H54 (cell line): Measurements from ENCODE around the gene SRGAP3.

Experiments
- DNase-seq: peaks from one replicate; pipeline ENCODE4 v3.0.0; 2011; ENCODE audit warnings: low spot score, mixed read lengths; ENCODE audit not compliant: insufficient read length
- FAIRE-seq: peaks from 3 replicates; lab custom pipeline; 2011; peaks lifted over from hg19 to GRCh38; lab: Jason Lieb, UNC
- POLR2A ChIP-seq: IDR thresholded peaks from 2 replicates; pipeline ENCODE4 v1.6.1; 2011; ENCODE audit warnings: low read depth, mild to moderate bottlenecking, low read length

The SRGAP3 gene

DNA sequence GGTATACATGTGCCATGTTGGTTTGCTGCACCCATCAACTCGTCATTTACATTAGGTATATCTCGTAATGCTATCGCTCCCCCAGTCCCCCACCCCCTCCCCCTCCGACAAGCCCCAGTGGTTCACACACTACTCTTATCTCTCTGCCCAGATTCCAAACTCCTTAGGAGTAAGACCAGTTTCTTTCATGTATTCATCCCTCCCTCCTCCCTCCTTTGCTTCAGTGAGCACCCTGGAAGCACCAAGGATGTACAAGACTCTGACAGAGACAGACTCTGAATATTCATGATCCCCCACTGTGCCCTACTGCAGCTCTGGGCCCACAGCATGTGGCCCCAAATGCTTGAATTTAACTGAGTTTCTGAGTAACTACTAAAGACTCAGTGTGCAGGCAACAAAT lies 172.4 kb downstream of the SRGAP3 start:
- FAIRE-seq (no peak), DNase-seq (no peak)
- TF ChIP-seq POLR2A = no peak

DNA sequence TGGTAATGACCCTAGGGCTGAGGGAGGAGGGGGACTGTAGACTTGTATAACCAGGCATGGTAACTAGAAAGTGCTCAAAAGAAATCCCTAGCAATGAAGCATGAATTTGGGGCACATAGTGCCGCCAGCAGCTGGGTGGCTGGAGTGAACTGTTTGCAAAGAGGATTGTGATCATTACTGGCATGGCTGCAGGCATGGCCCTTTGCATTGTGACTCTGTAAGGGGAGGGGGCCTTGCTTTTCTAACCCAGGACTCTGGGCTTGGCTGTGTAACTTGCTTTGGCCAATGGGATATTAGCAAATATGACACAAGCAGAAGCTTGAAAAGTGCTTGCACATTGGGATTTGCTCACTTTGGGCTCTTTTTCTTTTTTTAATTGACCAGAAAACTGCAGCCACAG lies 173.7 kb downstream of the SRGAP3 start:
- no peak for TF ChIP-seq POLR2A
- FAIRE-seq = no peak
- no peak for DNase-seq

- no peak for TF ChIP-seq POLR2A
- FAIRE-seq = no peak
- no peak for DNase-seq
Measured at GRCh38 chr3:9074079-9074478, 175.4 kb downstream of the SRGAP3 start.

GRCh38 chr3:9072667-9073009 lies 176.8 kb downstream of the SRGAP3 start:
- no peak for FAIRE-seq

GRCh38 chr3:9071936-9072666 lies 177.3 kb downstream of the SRGAP3 start:
- DNase-seq (no peak), FAIRE-seq (no peak)
- TF ChIP-seq POLR2A = no peak

More at GRCh38 chr3:9072667-9073009, 176.8 kb downstream of the SRGAP3 start:
- TF ChIP-seq POLR2A = no peak
- no peak for DNase-seq

DNA sequence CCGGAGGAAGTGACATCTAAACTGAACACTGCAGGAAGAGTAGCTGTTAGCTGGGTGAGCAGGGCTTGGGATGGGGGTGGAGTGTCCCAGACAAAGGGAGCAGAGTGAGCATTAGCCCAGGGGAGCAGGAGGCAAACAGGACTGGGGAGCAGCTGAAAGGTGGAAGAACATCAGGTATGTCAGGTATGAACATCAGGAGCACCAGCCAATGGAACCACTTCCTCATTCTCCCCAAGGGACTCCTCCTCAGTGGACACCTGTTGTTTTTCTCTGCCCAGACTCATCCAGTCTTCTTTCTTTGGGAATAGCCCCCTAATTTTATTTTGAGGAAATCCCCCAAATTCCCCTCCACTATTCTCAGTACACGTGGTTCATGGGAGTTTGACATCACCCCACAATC lies 178.5 kb downstream of the SRGAP3 start:
- no peak for TF ChIP-seq POLR2A
- DNase-seq = no peak
- FAIRE-seq = no peak

DNA sequence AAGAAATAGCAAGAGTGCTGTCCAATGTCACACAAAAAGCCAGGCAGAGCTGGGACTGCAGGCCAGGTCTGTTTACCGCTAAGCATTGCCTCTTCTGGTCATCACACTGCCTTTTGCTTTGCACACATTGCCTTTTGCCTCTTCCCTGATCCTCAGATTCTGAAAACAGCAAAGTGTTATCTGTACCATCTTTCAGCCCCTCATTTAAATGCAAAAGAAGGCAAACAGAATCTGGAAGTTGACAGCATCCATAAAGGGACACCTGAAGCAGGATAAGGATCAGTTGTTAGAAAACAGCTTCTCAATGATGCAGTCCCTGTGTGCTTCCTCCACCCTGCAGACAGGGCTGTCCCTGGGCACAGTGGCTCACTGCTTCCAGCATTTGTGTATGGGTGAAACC lies 179.5 kb downstream of the SRGAP3 start:
- no peak for TF ChIP-seq POLR2A
- FAIRE-seq = no peak

GRCh38 chr3:9068051-9068450 lies 181.4 kb downstream of the SRGAP3 start:
- FAIRE-seq = no peak
- DNase-seq = no peak
- TF ChIP-seq POLR2A = no peak

More for the DNA sequence above, 179.5 kb downstream of the SRGAP3 start:
- DNase-seq = no peak

DNA sequence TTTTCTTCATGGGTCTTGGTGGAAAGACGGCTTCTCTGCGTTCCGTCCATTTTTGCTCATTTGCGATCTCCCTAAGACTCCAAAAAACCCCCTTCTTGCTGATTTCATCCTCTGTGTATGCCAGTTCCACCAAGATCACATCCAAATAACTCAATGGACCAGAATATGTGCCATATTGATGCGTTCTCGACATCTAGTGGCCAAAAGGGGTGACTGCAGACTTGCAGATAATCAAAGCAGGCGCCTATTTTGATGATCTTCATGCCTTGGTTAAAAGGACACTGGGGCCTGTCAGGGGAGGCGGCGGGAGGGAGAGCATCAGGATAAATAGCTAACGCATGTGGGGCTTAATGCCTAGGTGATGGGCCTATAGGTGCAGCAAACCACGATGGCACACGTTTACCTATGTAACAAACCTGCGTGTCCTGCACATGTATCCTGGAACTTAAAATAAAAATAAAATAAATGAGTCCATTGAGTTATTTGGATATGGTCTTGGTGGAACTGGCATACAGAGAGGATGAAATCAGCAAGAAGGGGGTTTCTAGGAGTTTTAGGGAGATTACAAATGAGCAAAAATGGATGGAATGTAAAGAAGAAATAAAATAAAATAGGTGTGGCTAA lies 182.0 kb downstream of the SRGAP3 start:
- TF ChIP-seq POLR2A = no peak
- FAIRE-seq = peak; percentile 64
- peak; percentile 40 for DNase-seq

GRCh38 chr3:9066775-9067174 lies 182.7 kb downstream of the SRGAP3 start:
- DNase-seq (no peak), FAIRE-seq (no peak)

GRCh38 chr3:9066141-9066540 lies 183.3 kb downstream of the SRGAP3 start:
- FAIRE-seq = no peak
- DNase-seq = no peak
- no peak for TF ChIP-seq POLR2A

More at GRCh38 chr3:9066775-9067174, 182.7 kb downstream of the SRGAP3 start:
- TF ChIP-seq POLR2A = no peak

DNA sequence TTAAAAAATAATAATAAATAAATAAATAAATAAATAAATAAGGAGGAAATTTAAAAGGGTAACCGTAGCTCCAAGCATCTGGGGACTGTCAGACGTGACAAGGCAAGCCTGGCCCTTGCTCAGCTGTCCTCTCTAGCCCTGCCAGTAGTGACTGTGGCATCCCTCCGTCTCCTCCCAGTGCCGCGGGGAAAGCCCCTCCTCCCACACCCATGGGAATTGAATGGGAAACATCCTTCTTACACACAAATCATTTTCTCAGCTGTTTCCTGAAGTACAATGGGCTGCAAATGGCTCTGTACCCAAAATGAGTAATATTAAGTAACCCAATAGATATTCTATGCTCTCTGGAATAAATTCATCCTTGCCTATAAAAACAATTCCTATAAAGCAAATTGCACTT lies 184.6 kb downstream of the SRGAP3 start:
- no peak for DNase-seq
- no peak for FAIRE-seq
- no peak for TF ChIP-seq POLR2A

GRCh38 chr3:9064251-9064650 lies 185.2 kb downstream of the SRGAP3 start:
- FAIRE-seq = no peak
- no peak for DNase-seq
- no peak for TF ChIP-seq POLR2A

GRCh38 chr3:9062570-9062969 lies 186.9 kb downstream of the SRGAP3 start:
- no peak for FAIRE-seq
- DNase-seq = no peak
- TF ChIP-seq POLR2A = no peak

- TF ChIP-seq POLR2A = no peak
- DNase-seq (no peak), FAIRE-seq (no peak)
Measured at GRCh38 chr3:9061634-9062033, 187.8 kb downstream of the SRGAP3 start.
